HEK293T (cell line): ENCODE measurements around the gene EWSR1.

Experiments
- ARNT ChIP-seq: fragments of 450-650 bp; IDR thresholded peaks from 2 replicates; pipeline ENCODE4 v1.6.1; 2017; ENCODE audit warnings: mild to moderate bottlenecking
- ELF4 ChIP-seq: fragments of 450-650 bp; IDR thresholded peaks from 2 replicates; pipeline ENCODE4 v1.6.1; 2017; ENCODE audit warnings: antibody characterized with exemption
- FOXA1 ChIP-seq: fragments of 450-650 bp; IDR thresholded peaks from 2 replicates; pipeline ENCODE4 v1.6.1; 2016; ENCODE audit warnings: mild to moderate bottlenecking
- FOXM1 ChIP-seq: fragments of 450-650 bp; IDR thresholded peaks from 2 replicates; pipeline ENCODE4 v1.6.1; 2017; ENCODE audit warnings: mild to moderate bottlenecking, borderline replicate concordance
- LEF1 ChIP-seq: fragments of 450-650 bp; IDR thresholded peaks from 2 replicates; pipeline ENCODE4 v1.6.1; 2017; ENCODE audit warnings: mild to moderate bottlenecking, borderline replicate concordance
- SP1 ChIP-seq: fragments of 450-650 bp; IDR thresholded peaks from 2 replicates; pipeline ENCODE4 v1.6.1; 2017

DNA sequence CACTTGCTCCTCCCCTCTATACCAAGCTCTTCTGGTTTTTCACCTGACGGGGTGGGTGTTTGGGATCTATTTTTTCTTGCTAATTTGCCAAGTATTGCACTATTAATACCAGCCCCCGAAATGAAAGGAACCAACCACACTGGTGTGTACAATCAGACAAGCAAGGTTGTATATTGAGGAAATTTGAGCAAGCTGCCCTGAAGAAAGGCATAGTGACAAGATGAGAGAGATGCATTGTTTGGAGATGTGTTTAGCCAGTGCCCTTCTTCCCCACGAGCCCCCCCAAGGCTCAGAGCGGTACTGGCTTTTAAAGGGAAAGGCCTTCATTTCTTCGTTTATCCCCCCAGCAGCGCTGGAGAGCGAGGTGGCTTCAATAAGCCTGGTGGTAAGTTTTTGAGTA, 23.1 kb downstream of the EWSR1 start:
- TF ChIP-seq FOXM1 (no peak), ELF4 (no peak), LEF1 (no peak), SP1 (no peak), ARNT (no peak), FOXA1 (no peak)
